Chondrocyte (in vitro differentiated cells): ENCODE data around the gene FOXP1. TPM values are rescaled to one million over a fixed set of nuclear protein-coding genes. Genes with fewer than 3 reads are reported as not detected.
A peak's percentile ranks its signal among the peaks of the same experiment; 100 is the strongest.

Experiments used
- DNase-seq: peaks from one replicate; pipeline ENCODE4 v3.0.0; 2021; ENCODE audit warnings: mixed read lengths, low spot score
- H3K27ac Mint-ChIP-seq: one replicate; pipeline ENCODE4 v1.8.0; 2021; ENCODE audit warnings: mild to moderate bottlenecking, moderate library complexity, mixed read lengths; ENCODE audit not compliant: unreplicated experiment
- H3K27me3 Mint-ChIP-seq: 2 replicates; pipeline ENCODE4 v1.8.0; 2021; ENCODE audit warnings: low read depth, mixed read lengths
- H3K36me3 Mint-ChIP-seq: 2 replicates; pipeline ENCODE4 v1.8.0; 2021; ENCODE audit warnings: low read depth, mixed read lengths
- H3K4me1 Mint-ChIP-seq: 2 replicates; pipeline ENCODE4 v1.8.0; 2021; ENCODE audit warnings: low read depth, mild to moderate bottlenecking, mixed read lengths
- H3K4me3 Mint-ChIP-seq: one replicate; pipeline ENCODE4 v1.8.0; 2021; ENCODE audit warnings: mild to moderate bottlenecking, moderate library complexity, mixed read lengths; ENCODE audit not compliant: unreplicated experiment
- H3K9me3 Mint-ChIP-seq: 2 replicates; pipeline ENCODE4 v1.8.0; 2021; ENCODE audit warnings: low read depth, mixed read lengths
- total RNA-seq: library from RNA; stranded (reverse); gene quantifications from 3 replicates; pipeline ENCODE4 v1.2.1, GENCODE V29; 2021
- TF ChIP-seq, protein P1 (sequence below): fragments of 200-600 bp; sonication (generic); IDR thresholded peaks from 2 replicates; pipeline ENCODE4 v1.5.0; 2021; ENCODE audit warnings: antibody characterized with exemption, mild to moderate bottlenecking, moderate library complexity

FOXP1 gene
- total RNA-seq, 1 donor from 2014 or later: 206 TPM

DNA sequence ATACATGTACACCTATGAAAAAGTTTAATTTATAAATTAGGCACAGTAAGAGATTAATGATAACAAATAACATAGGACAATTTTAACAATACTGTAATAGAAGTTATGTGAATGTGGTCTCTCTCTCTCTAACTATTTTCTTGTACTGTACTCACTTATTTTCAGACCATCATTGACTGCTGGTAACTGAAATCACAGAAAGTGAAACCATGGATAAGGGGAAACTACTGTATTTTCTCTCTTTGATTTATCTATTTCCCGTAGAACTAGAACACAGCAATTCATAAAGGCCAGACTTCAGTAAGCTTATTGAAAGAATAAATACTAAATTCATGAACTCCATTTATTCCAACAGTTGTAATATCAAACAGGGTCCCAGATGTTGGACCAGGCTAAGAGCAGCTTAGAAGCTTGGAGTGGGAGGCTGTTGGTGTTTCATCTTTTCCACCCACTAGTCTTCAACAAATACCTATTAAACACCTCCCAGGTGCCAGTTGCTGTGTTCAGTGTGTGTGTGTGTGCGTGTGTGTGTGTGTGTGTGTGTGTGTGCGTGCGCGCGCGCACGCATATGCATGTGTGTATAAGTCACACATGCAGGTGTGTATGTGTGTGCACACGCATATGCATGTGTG lies 235.4 kb downstream of the FOXP1 start:
- H3K27me3 Mint-ChIP-seq: no peaks in the 10 kb centered on the region
- H3K9me3 Mint-ChIP-seq: peaks cover 2% of the 10 kb centered on the region
- peaks cover 5% of the 10 kb centered on the region for H3K36me3 Mint-ChIP-seq
- H3K4me1 Mint-ChIP-seq: peaks cover 41% of the 10 kb centered on the region
- DNase-seq: no peak
- TF ChIP-seq, protein P1, sequence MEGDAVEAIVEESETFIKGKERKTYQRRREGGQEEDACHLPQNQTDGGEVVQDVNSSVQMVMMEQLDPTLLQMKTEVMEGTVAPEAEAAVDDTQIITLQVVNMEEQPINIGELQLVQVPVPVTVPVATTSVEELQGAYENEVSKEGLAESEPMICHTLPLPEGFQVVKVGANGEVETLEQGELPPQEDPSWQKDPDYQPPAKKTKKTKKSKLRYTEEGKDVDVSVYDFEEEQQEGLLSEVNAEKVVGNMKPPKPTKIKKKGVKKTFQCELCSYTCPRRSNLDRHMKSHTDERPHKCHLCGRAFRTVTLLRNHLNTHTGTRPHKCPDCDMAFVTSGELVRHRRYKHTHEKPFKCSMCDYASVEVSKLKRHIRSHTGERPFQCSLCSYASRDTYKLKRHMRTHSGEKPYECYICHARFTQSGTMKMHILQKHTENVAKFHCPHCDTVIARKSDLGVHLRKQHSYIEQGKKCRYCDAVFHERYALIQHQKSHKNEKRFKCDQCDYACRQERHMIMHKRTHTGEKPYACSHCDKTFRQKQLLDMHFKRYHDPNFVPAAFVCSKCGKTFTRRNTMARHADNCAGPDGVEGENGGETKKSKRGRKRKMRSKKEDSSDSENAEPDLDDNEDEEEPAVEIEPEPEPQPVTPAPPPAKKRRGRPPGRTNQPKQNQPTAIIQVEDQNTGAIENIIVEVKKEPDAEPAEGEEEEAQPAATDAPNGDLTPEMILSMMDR: no peak
- no peak overlapping the region for H3K4me3 Mint-ChIP-seq
- H3K27ac Mint-ChIP-seq: no peak overlapping the region

DNA sequence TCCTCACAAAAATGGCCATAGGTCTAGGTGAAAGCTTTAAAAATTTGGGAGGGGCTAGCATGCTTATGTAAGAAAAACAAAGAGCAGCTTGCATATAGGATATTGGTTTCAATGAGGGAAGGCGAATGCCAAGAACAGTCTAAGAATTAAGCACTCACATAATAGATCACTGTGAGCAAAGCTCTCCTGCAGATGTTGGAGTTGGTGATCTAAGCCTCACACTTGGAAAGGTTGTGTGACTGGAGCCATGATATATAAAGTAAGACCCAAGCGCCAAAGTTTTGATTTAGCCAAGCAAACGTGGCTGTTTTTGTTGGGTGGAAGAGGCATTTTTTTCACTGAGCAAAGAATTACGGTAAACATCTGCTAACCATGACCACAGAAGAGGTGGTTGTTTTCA lies 237.5 kb downstream of the FOXP1 start:
- Mint-ChIP-seq H3K27ac (peak overlapping the region; percentile 68), H3K9me3 (peaks cover 4% of the 10 kb centered on the region), H3K36me3 (peaks cover 10% of the 10 kb centered on the region), H3K4me1 (peaks cover 49% of the 10 kb centered on the region), H3K4me3 (no peak overlapping the region), H3K27me3 (no peaks in the 10 kb centered on the region)
- TF ChIP-seq, protein P1: no peak
- DNase-seq: no peak

DNA sequence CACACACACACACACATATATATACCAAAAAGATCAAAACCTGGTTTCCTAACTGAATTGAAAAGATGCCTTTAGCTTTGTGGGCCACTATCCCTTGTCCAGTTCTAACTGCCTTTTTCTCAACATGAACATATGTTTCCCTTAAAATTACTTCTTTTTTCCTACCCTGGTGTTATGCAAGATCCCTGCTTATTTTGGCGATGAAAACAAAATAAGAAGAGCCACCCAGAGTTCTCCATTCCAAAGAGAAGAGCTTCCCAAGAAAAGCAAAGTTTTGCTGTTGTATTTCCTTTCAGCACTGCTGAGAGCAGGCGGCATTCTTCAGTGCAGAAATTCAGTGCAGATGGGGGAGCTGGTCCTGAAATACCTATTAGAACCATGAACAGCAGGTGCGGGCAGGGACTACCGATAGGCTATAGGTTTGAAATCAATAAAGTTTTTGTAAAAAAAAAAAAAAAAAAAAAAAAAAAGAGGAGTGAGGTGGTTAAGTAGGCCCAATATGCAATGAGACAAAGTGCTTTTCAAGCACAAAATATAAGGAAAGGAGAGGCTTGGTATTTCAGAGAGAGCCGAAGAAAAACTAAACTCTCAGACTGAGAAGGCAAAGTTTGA lies 238.0 kb downstream of the FOXP1 start:
- Mint-ChIP-seq H3K36me3 (peaks cover 10% of the 10 kb centered on the region), H3K9me3 (peaks cover 9% of the 10 kb centered on the region), H3K4me3 (no peak overlapping the region), H3K27ac (peak overlapping the region; percentile 68), H3K4me1 (peaks cover 45% of the 10 kb centered on the region), H3K27me3 (no peaks in the 10 kb centered on the region)
- TF ChIP-seq, protein P1: no peak
- DNase-seq: no peak

DNA sequence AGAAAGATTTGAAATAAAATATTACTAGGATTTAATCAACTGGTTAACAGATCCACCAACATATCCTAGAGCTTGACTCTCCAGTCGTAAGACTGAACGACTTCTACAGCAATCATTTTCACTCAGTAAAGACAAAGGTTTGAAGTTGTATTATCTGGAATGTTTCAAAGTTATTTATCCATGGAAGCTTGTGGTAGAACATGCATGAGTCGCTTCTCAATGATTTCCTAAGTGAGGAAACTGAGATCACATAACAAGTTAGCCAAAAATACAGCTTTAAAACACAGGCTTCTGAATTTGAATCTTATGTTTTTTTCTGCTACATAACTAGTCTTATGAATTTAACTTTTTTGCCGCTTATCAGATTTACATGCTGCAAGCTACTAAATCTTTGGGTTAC lies 241.8 kb downstream of the FOXP1 start:
- peak overlapping the region; percentile 59 for H3K27ac Mint-ChIP-seq

DNA sequence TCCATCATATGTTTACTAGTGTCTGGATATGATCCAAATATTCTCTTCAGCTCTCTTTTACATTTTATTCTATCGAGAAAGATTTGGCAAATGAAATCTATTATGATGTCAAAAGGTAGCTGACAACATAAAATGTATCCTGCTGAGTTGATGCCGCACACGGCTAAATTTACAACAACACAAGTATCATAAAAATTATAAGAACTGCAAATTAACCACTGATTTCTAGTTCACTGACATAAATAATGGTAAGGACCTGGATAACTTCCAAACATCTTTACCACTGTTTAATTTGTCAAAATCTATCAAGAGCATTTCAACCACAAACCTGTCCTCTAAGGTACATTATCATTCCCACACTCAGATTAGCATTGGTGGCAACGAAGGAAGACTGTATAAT lies 244.5 kb downstream of the FOXP1 start:
- H3K27ac Mint-ChIP-seq: peak overlapping the region; percentile 54
- peaks cover 12% of the 10 kb centered on the region for H3K36me3 Mint-ChIP-seq
- peaks cover 27% of the 10 kb centered on the region for H3K4me1 Mint-ChIP-seq

More for the DNA sequence above, 241.8 kb downstream of the FOXP1 start:
- TF ChIP-seq, protein P1: no peak
- H3K27me3 Mint-ChIP-seq: no peaks in the 10 kb centered on the region
- H3K4me1 Mint-ChIP-seq: peaks cover 37% of the 10 kb centered on the region
- peaks cover 10% of the 10 kb centered on the region for H3K36me3 Mint-ChIP-seq
- no peak overlapping the region for H3K4me3 Mint-ChIP-seq
- H3K9me3 Mint-ChIP-seq: peaks cover 9% of the 10 kb centered on the region
- no peak for DNase-seq

More for the DNA sequence above, 244.5 kb downstream of the FOXP1 start:
- Mint-ChIP-seq H3K4me3 (no peak overlapping the region), H3K9me3 (peaks cover 7% of the 10 kb centered on the region), H3K27me3 (no peaks in the 10 kb centered on the region)
- no peak for DNase-seq
- TF ChIP-seq, protein P1: no peak
